ENCODE measurements around the gene GPR148.

GPR148 gene

DNA sequence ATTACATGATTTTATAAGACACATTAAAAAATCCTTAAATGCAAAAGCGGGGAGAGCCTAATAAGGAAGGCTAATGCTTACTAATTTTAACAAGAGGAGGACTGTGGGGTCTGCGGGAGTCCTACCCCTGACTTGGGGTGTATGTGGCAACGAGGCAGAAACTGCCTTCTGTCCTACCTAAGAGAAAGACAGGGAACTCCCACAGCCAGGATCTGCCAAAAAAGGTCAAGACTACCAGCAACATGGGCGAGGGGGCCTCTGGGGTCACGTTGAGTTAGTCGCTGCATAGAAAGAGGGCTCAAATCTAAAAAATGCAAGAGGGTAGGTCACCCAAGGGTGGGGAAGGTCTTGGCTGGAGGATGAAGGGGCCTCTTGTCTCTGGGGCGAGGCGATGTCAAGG, 25.9 kb downstream of the GPR148 start:
- DNase-seq, result no peak

DNA sequence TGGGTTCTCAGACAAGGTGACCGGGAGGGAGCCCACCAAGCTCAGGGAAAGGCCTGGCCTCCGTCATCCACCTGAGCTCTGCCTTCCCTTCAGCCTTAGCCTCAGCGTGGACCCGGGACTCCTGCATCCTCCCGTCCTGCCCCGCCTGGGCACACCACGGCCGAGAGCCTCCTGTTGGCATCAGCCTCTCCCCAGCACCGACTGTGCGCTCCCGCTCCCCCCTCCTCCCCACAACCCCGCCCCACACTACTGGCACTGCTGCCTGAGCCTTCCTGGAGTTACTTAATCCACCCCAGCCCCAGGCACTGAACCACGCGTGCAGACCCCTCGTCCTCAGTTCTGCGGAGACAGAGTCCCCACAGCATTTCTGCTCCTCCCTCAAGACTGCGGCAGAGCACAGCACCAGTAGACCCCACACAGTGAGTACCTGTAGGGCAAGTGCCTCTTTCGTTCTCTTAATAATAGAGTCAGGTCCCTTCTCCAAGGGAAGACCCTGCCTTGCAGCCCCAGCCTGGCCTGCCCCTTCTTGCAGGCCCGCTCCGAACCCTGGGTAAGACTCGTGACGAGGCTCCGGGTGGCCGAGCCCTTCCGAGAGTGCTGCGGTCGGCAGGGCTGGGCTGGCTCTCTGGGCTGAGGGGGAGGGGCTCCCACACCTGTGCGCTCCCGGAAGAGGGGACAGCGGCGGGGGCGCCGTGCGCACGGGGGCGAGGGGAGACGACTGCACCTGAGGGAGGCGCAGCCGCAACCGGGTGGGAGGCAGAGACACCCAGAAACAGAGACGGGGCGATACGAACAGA, 26.6 kb downstream of the GPR148 start, which contains the start of gene AMER3:
TSS of gene AMER3 (plus strand) at position 285 of the 797 bp plus-strand sequence. CDS start 6,533 bp downstream, outside the sequence.
- DNase-seq, result peak; percentile 36

DNA sequence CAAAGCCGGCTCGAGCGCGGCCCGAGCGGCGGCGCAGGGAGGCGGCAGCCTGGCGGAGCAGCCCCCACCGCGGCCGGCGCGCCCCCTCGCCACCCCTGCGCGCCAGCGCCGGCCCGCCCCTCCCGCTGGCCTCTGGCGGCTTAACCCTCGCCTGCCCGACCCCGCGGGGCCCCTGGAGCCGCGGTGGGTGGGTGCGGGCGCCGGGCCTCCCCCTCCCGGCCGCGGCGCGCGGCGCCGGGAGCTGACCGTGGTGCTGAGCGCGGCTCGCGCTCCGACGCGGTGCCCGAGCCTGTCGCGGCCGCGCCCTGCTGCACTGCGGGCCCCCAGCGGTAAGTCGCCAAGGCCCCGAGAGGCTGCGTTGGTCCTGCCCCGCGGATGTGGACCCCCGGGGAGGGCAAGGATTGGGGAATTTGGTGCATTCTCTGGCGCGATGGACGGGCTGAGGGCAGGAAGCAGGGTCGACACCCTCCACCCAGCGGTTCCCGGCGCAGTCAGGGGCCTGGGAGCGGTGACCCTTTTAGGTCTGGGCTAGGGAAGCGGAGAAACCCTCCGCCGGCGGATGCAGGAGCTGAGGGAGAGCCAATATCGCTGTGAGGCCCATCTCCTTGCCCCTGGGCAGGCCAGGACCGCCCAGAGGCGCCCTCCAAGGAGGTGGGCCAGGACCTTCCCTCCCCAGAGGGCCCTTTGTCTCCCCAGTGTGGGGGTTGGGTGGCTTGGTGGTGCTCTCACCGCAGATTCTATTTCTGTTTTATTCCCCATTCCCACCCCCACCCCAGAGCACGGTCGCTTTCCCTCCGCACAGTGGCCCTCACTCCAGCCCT, 27.4 kb downstream of the GPR148 start:
- no peak for DNase-seq

DNA sequence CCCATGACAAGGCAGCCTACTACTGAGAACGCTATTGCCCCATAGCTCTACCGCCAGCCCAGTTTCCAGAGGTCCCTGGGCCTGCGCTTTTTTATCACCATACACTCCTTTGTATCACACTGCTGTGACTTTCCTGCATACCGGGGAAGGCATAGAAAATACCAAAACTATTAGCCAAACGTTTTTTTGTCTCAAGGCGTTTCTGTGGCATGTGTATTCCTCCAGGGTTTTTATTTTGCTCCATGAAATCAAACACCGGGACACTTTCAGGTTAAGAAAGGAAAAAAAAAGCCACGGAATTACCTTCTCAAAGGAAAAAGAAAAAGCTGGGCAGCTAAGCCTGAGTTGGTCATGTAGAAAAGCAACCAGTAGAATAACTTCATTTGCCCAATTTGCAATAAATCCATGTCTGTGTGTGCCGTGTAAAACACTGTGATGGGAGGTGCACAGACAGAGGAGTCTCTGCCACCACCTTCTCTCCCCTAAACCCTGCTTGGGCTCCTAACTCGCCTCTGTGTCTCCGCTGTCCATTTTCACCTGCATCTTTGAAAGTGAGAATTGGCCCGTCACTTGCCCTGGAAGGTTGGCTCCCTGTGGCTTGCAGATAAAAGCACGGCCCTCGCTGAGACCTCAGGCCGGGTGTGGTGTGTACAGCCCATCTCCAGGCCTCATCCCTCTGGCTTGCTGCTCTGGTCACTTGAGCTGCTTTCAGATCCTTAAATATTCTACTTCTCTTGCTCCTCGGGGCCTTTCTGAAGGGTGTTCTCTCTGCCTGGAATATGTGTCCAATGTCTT, 28.2 kb downstream of the GPR148 start:
- no peak for DNase-seq

DNA sequence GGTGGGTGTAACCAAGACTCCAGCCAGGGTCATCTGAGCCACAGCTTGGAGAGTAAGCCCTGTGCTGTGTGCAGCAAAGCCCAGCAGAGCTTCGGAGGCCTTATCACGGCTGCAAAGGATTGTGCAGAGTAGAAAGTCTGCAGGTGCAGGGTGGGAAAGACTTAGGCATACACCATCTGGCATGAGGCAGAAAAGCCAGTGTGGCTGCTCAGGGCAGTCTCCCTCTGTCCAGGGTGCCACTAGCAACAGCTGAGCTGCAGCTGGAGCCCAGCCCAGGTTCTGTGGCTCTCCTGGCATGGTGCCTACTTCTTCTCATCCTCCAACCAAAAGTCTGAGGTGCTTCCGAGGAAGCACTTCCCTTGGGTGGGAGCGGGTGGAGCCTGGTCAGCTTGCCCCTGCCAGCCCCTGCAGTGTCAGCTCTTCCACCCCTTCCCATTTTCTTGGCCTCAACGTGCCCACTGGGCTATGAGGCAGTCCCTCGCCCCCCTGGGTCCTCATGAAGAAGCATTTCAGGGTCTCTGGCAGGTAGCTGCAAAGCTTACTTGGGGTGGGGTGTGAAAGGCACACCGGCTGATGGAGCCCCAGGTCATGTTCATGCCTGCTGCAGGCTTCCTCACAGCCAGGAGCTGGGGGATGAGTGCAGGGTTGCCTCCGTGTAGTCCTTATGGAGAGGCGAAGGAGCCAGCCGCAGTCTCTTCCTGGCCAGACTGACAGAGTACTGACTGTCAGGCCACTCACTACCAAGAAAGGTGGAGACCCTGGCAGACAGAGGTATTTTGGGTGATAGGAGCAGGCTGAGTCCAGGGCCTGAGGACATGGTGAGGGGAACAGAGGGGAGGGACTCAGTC, 31.3 kb downstream of the GPR148 start:
- peak; percentile 63 for DNase-seq

DNA sequence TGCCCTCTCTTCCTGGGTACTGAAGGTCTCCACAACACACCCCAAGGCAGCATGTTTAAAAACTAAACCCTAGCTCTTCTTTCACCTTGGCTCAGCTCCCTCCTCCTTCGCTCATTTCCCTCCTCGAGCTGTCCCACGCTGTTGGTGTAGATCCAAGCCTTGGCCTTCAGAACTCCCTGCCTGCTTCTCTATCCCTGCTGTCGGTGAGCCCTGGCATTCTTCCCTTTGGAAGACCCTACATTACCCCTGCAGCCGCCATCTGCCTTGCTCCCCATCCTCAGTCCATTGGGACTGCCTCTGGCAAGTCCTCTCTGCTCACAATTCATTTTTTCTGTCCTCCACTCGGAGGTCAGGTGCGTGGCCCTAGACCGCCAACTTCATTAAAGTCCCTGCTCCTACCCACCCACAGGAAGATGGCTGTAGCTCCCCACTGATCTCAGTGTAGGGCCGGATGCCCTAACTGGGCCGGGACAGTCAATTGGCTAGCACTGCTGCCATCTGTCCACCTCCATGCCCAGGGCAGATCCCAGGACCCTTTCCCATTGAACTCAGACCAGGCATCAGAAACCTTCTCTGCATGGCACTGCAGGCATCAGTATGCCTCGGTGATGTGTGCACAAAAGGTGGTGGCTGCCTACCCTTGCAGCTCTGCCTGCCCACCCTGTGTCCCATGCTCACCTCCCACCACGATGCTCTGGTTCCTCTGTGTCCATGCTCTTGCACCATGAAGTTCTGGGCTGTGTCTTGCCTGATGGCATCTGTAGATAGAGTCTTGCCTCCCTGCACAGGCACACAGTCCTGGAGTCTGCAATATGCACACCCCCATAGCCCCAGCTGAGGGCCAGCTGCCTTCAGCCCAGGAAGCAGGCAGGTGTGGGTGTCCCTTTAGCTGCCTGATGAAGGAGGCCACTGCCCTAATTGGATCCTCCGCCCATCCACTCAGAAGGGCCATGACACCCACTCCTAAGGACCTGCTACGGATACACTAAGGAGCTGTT, 32.2 kb downstream of the GPR148 start:
- DNase-seq, result no peak

DNA sequence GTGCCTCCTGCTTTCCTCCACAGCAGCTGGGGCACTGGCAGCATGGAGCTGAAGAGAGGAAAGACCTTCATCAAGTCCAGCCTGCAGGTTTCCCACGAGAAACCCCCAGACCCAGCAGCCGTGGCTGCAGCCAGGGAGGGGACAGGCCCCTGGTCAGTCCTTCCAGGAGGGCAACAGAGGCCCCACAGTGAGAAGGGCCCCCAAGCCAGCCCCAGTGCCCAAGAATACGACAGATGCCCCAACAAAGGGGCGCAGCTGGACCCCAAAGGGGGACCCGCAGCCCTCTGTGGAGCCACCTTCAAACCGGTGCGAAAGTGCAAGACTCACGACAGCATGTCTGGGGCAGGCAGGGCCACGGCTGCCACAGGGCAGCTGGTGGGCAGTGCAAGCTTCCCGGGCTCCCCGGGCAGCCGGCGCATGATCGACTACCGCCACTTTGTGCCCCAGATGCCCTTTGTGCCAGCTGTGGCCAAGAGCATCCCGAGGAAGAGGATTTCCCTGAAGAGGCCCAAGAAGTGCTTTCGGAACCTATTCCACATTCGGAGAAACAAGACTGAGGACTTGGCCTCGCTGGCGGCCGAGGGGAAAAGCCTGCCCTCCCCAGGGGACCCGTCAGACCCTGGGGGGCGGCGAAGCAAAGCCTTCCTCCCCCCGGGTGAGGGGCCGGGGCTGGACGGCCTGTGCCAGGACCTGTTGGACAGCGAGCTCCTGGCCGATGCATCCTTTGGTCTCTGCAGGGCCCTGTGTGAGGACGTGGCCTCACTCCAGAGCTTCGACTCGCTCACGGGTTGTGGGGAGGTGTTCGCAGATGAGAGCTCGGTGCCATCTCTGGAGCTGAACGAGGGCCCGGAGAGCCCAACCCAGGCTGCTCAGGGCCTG, 33.4 kb downstream of the GPR148 start:
- no peak for DNase-seq

DNA sequence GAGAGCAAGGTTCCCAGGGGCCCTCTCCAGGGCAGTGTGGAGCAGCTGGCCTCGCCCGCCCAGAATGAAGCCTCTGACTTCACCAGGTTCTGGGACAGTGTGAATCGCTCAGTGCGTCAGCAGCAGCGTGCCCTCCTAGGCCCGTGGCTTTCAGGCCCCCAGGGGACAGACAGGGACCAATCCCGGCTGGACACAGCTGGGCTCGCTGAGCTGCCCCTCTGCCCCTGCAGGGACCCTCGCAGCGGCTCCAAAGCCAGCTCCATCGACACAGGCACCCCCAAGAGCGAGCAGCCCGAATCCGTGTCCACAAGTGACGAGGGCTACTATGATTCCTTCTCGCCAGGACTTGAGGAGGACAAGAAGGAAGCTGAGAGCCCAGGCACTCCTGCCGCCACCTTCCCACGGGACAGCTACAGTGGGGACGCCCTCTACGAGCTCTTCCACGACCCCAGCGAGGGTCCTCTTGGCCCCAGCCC, 34.1 kb downstream of the GPR148 start:
- no peak for DNase-seq

DNA sequence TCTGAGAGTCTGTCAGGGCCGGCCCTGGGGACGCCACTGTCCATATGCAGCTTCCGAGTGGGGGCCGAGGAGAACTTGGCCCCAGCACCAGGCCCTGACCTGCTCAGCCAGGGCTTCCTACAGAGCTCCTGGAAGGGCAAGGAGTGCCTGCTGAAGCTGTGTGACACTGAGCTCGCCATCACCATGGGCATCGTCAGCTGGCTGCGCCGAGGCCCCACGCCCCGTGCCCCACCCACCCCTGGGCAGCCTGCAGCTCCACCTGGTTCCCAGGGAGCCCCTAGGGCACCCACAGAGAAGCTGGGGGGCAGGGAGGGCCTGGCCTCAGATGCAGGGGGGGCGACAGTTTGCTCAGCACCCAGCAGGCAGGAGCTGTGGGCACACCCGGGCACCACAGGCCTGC, 34.5 kb downstream of the GPR148 start:
- DNase-seq, result no peak

DNA sequence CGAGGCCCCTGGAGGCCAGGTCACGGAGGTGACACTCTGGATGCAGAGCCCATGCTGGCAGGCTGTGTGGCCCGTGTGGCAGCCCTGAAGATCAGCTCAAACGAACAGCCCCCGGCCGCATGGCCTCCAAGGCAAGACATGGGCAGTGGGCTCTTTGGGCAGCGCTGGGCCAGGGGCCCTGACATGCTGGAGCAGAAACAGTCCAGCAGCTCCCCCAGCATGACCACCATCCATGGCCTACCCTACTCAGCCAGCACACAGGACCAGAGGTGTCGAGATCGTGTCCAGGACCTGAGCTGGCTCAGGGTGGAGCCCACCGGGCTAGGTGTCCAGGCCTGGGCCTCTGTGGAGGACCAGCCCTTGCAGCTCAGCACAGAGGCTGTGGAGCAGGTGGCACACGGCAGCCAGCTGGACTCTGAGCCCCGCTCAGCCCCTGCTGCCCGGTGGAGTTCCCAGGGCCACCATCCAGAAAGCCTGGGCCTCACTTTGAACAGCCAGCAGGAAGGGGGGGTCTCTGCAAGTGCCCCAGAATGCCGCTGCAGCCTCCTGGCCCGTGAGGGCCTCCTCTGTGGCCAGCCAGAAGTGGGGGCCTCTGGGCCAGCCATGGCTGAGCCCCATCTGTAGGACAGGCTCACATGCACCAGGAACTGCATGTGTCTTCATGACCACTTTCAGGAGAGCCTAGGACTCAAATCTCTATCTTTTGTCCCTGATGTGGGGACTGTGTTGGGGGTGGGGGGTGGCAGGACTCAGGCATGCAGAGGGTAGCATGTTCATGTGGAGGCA, 35.4 kb downstream of the GPR148 start:
- no peak for DNase-seq

DNA sequence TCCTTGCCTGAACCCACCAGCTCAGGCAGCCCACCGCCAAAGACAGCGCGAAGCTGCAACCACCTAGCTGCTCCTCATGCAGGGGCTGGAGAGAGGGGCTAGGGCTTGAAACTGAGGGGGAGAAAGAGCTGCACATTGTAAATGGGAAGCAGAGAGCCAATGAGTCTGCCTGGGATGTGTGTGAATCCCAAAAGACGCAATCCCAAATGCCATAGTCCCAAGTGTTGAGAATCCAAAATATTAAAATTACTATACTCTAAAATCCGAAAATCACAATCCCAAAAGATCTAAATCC, 35.9 kb downstream of the GPR148 start:
- no peak for DNase-seq

DNA sequence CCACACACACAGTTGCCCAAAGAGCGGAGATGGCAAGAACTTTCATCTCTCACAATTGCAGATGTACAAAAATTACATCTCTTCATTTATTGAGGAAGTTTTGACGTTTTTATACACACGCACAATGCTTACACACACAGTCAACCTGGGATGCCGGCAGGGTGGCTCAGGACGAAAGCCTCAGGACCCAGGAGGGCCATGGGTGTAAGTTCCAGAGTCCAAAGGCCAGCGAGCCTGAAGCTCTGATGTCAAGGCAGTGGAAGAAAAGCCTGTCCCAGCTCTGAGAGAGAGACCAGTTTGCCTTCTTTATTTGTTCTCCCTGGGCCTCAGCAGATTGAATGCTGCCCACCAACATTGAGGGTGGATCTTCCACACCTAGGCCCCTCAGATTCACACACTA, 36.6 kb downstream of the GPR148 start:
- no peak for DNase-seq

DNA sequence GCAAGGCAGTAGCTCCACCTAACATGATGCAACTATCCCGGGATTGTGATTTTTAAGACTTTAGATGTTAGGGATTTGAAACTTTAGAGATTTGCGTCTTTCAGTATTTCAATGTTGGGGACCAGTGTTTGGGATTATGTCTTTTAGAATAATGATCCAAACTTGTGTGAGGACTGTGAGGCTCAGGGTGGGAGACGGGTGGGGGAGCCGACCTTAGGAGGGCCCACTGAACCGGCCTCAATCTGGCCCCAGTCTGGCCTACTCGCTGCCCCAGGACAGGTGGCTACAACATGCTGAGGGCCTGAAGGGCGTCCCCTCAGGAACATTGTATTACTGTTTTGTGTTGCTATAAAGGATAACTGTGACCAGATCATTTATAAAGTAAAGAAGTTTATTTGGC, 37.2 kb downstream of the GPR148 start:
- no peak for DNase-seq

DNA sequence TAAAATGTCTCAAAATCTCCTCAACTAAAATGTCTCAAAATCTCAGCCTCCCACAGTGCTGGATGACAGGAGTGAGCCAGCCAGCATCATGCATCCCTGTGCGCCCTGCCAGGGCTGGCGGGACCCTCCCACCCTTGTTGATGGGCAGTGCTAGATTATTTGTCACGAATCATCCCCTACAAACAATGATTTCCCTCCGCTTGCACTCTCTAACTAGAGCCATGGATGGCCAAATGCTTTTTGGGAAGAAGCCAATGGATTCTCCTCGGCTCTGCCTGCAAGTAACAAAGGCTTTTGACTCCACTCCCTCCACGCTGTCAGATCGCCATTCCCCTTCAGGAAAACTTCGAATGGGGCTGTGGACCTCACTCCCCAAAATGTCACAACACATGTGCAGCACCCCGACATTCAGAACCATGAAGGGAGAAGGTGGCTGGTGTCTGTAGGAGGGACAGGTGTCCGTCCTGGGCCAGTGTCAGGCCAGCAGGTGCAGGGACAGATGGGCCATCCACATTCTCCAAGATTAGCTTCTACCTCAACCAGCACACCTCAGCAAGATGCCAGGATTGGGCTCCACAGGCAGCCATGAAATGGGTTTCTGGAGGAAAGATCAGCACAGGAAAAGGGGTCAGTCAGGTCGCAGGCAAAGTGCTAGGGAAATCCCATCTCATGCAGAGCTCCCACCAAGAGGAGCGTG, 38.0 kb downstream of the GPR148 start:
- no peak for DNase-seq

DNA sequence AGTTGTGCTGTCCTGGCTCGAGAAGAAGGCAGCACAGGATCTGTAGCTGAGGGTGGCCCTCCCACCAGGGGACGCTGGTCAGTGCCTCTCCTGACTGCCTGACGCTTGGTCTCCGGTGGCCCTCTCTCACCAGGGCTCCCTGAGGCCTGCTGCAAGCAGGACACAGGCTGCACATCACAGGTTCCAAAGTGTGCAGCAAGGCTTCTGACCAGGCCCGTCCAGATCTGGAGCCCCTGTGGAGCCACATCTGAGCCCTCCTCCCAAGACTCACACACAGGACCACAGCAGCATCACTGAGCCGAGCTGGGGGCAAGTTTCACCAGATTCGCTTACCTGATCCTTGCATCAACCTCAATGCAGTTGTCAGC, 38.5 kb downstream of the GPR148 start:
- no peak for DNase-seq

DNA sequence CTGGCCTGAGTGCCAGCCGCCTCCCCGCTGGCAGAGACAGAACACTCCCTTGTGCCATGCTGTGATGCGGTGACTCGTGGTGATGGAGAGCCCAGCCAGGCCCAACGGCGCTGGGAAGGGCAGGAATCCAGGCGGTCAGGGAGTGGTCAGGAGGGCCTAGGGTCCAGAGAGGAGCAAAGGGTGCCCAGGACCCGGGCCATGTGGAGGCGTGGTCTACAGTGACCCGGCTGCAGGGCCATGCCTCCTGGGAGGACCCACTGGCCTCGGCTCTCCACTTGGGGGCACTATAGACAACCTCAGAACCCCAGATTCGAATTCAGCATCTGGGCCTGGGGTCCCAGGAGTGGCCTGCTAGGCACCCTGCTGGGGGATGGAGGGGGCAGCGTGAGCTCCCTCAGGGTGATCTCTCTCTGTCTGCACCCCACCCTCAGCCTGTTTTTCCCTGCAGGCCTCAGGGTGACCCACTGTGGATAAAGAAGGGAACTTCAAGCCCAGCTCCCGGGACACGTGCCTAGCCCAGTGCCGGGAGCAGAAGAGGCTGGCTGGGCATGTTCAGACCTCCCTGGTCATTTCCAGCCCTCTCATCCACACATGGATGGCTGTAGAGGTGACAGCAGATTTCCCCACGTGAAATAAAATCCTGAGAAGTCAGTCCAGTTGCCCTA, 39.5 kb downstream of the GPR148 start:
- no peak for DNase-seq

DNA sequence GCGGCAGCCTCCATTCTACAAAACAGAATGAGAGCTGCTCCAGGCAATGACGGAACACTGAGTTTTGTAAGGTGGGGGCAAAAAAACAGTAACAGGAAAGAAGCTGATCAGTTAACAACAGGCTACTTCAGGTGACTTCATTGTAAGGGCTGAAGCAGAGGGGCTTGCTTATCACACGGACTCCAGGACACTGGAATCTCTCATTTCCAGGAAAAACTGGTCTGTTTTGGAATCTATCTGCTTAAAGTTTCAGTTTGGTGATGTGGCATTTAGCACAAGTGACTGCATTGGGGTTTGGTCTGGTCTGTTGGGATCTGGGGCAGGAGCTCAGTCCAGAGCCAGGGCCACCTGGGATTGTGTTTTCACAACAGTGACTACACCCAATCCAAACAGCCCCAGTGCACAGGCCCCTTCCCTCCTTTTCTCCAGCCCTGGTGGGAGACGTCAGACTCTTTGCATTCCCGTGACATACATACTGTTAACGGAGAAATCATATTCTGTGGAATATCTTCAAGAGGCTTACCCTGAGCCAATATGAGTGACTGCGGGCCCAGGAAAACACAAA, 40.6 kb downstream of the GPR148 start:
- DNase-seq, result no peak

DNA sequence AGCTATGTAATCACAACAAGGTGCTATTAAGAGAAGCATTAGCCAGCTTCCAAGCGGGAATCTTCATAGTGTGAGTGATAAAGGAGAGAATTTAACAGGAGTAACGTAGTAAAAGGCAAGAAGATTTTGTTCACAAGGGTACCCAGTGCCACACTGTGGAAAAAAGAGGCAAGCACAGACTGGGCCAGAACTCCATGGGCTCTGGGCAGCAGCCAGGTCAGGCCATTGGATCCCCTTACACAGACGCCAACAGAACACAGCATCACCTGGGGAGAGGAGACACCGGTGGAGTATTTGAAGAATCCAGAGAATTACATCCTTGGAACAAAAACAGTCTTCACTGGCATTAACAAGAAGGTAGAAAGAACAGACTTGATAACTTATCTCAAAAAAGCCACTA, 47.7 kb downstream of the GPR148 start:
- DNase-seq, result peak; percentile 16

All from NCI-H2029 treated with DMSO at 0.1 percent for 48 hours (cell line).